ENCODE measurements around the gene ANKRD65.
"Not testable (repeated sequence)": the region's sequence is repeated elsewhere in the genome, so short reads cannot be mapped to it uniquely, and the experiment has no call there.

DNA sequence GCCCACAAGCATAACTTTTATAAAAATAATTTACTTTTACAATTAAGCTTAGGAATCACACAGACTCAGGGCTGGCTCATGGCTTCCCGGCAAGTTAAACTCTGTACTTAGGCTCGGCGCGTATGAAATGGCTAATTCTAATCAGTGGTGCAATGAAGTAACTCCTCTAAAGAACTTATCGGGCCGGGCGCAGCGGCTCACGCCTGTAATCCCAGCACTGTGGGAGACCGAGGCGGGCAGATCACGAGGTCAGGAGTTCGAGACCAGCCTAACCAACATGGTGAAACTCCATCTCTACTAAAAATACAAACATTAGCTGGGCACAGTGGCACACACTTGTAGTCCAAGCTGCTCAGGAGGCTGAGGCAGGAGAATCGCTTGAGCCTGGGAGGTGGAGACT is 51.0 kb downstream of the ANKRD65 start:
- TF ChIP-seq, protein P1, sequence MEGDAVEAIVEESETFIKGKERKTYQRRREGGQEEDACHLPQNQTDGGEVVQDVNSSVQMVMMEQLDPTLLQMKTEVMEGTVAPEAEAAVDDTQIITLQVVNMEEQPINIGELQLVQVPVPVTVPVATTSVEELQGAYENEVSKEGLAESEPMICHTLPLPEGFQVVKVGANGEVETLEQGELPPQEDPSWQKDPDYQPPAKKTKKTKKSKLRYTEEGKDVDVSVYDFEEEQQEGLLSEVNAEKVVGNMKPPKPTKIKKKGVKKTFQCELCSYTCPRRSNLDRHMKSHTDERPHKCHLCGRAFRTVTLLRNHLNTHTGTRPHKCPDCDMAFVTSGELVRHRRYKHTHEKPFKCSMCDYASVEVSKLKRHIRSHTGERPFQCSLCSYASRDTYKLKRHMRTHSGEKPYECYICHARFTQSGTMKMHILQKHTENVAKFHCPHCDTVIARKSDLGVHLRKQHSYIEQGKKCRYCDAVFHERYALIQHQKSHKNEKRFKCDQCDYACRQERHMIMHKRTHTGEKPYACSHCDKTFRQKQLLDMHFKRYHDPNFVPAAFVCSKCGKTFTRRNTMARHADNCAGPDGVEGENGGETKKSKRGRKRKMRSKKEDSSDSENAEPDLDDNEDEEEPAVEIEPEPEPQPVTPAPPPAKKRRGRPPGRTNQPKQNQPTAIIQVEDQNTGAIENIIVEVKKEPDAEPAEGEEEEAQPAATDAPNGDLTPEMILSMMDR (IDR thresholded peaks at IDR 0.05), result not testable (repeated sequence)
- TF ChIP-seq POLR2A, POLR2AphosphoS5 (IDR thresholded peaks at IDR 0.05): not testable (repeated sequence)
